Breast epithelium (tissue), 4 donors: ENCODE results near the gene TEAD1. TPM values are rescaled to one million over a fixed set of nuclear protein-coding genes. Genes with fewer than 3 reads are reported as not detected.

Experiments
- DNase-seq, 2 donors: peaks; one replicate each; pipeline ENCODE4 v3.0.0-alpha.2; 2019; ENCODE audit warnings: low spot score in 2 of 2
- H3K27ac ChIP-seq, 2 donors: fragments of 200-600 bp; sonication (generic) in 1 of 2; one replicate each; pipeline ENCODE4 v1.5.1; 2016 to 2019; ENCODE audit warnings: mild to moderate bottlenecking in 1 of 2
- H3K27me3 ChIP-seq, 2 donors: fragments of 200-600 bp; sonication (generic) in 1 of 2; one replicate each; pipeline versions ENCODE4 v1.5.1 to v1.6.0; 2017 to 2019; ENCODE audit warnings: control low read depth in 1 of 2, mild to moderate bottlenecking in 1 of 2
- H3K36me3 ChIP-seq: fragments of 200-600 bp; one replicate; pipeline ENCODE4 v1.5.1; 2019
- H3K4me1 ChIP-seq, 2 donors: fragments of 200-600 bp; sonication (generic); one replicate each; pipeline ENCODE4 v1.5.1; 2016 to 2019; ENCODE audit warnings: control low read depth in 1 of 2
- H3K4me3 ChIP-seq, 3 donors: fragments of 200-600 bp; sonication (generic); 1 replicate in 2 of 3; 2 replicates in 1 of 3; pipeline ENCODE4 v1.5.1; 2016 to 2019; ENCODE audit warnings: mild to moderate bottlenecking in 3 of 3, moderate library complexity in 2 of 3
- H3K9me3 ChIP-seq, 2 donors: fragments of 200-600 bp; sonication (generic) in 1 of 2; one replicate each; pipeline ENCODE4 v1.5.1; 2016 to 2019; ENCODE audit warnings: control low read depth in 1 of 2
- POLR2A ChIP-seq: fragments of 450-650 bp; IDR thresholded peaks from one replicate; pipeline ENCODE4 v1.6.1; 2016; ENCODE audit warnings: antibody characterized with exemption, mild to moderate bottlenecking, moderate library complexity
- POLR2AphosphoS5 ChIP-seq, 3 donors: sonication (generic); formaldehyde crosslinking; IDR thresholded peaks; one replicate each; pipeline ENCODE4 v1.6.1; 2017; ENCODE audit warnings: antibody characterized with exemption in 3 of 3
- intact Hi-C: fragments of 100-400 bp; cut with DNase I; formaldehyde crosslinking; loops from one replicate; pipeline ENCODE4 v1.15.1; 2023; ENCODE audit warnings: low total_unique reads
- total RNA-seq, 3 donors: library from RNA; depleted of rRNA; stranded (reverse); fragments of >200 nt; gene quantifications; one replicate each; pipeline ENCODE4 v1.1.0, GENCODE V29; 2016
- TF ChIP-seq, protein P1 (sequence below), 3 donors: fragments of 450-650 bp; IDR thresholded peaks; one replicate each; pipeline ENCODE4 v1.5.1; 2016 to 2017; ENCODE audit warnings: antibody characterized with exemption in 3 of 3, mild to moderate bottlenecking in 3 of 3, moderate library complexity in 3 of 3

TEAD1 gene
- total RNA-seq, 3 donors from 2014 or later: 67.8 to 110 (median 80.1) TPM

DNA sequence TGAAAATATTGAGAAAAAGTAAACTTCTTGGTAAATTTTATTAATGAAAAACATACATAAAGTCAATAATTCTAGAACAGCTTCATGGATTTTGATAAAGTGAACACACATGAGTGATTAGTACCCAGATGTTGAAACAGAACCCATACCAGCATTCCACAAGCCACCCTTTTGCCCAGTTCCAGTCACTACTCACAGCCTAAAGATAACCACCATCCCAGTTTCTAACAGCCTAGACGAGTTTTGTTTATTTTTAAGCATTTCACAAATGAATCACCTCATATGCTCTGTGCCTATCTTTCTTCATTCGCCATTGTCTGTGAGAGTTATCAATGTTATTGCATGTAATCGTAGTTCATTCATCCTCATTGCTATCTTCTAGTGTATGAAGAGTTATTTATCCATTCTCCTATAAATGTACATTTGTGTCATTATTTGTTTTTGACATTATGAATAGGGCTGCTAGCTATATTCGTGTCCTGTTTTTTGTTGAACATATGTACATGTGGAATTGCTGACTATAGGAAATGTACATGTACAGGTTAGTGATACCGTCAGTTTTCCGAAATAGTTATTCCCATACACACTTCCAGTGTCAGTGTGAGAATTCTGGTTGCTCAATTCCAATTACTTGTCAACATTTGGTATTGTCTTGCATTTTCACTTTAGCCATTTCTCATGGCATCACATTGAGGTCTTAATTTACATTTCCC lies 44.5 kb upstream of the TEAD1 start:
- TF ChIP-seq POLR2AphosphoS5 (IDR thresholded peaks at IDR 0.05): no peak
- TF ChIP-seq, protein P1, sequence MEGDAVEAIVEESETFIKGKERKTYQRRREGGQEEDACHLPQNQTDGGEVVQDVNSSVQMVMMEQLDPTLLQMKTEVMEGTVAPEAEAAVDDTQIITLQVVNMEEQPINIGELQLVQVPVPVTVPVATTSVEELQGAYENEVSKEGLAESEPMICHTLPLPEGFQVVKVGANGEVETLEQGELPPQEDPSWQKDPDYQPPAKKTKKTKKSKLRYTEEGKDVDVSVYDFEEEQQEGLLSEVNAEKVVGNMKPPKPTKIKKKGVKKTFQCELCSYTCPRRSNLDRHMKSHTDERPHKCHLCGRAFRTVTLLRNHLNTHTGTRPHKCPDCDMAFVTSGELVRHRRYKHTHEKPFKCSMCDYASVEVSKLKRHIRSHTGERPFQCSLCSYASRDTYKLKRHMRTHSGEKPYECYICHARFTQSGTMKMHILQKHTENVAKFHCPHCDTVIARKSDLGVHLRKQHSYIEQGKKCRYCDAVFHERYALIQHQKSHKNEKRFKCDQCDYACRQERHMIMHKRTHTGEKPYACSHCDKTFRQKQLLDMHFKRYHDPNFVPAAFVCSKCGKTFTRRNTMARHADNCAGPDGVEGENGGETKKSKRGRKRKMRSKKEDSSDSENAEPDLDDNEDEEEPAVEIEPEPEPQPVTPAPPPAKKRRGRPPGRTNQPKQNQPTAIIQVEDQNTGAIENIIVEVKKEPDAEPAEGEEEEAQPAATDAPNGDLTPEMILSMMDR (IDR thresholded peaks at IDR 0.05): no peak
- TF ChIP-seq POLR2A: no peak
- DNase-seq: no peak
- peaks cover 0 to 2% of the 10 kb centered on the region in 2 donors for H3K9me3 ChIP-seq
- no peaks in the 10 kb centered on the region for H3K4me1 ChIP-seq
- intact Hi-C loops: no loop called here
- H3K36me3 ChIP-seq: no peaks in the 10 kb centered on the region
- no peak overlapping the region for H3K4me3 ChIP-seq
- no peaks in the 10 kb centered on the region for H3K27me3 ChIP-seq
- H3K27ac ChIP-seq: no peak overlapping the region

DNA sequence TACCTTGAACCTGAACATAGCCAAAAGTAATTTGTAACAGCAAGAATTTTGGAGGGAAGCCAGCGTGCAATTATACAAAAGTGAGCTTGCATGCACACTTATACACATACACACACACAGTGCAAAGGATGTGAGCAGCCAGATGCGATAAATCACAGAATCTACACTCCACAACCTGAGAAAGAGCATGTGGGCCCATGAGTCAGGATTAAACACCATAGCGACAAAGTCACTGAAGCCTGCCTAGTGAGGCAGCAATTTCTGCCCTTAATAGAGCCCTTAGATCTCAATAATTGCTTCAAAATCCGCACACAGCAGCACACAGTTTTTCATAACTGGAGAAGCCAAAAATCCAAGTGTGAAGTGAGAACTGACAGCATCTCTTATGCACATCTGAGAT lies 42.6 kb upstream of the TEAD1 start:
- Histone ChIP-seq H3K27ac (no peak overlapping the region), H3K27me3 (no peaks in the 10 kb centered on the region), H3K4me1 (no peaks in the 10 kb centered on the region), H3K9me3 (no peaks in the 10 kb centered on the region), H3K36me3 (no peaks in the 10 kb centered on the region), H3K4me3 (no peak overlapping the region)
- DNase-seq: no peak
- intact Hi-C loops: no loop called here
- TF ChIP-seq POLR2A (no peak), POLR2AphosphoS5 (IDR thresholded peaks at IDR 0.05) (no peak)
- TF ChIP-seq, protein P1 (IDR thresholded peaks at IDR 0.05): no peak

DNA sequence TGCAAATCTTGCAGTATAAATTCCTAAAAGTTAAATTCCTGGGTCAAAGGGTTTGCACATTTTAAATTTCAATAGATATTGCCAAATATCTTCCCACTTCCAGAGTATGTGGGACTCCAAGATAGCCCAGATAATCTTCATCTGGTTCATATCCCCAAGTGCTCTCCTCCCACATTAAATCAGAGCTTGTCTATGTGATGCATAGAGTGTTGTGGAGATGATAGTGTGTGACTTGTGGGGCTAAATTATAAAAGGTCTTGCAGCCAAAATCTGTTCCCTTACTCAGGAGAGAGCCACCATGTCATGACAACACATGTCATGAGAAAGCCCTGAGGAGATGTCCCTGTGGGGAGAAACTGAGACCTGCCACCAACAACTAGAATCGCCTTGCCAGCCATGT lies 39.9 kb upstream of the TEAD1 start:
- DNase-seq: no peak
- H3K4me1 ChIP-seq: no peaks in the 10 kb centered on the region
- H3K36me3 ChIP-seq: no peaks in the 10 kb centered on the region
- no peaks in the 10 kb centered on the region for H3K27me3 ChIP-seq
- no peak overlapping the region for H3K27ac ChIP-seq
- intact Hi-C loops: no loop called here
- no peak for TF ChIP-seq POLR2A
- TF ChIP-seq, protein P1 (IDR thresholded peaks at IDR 0.05): no peak
- no peak for TF ChIP-seq POLR2AphosphoS5 (IDR thresholded peaks at IDR 0.05)
- no peak overlapping the region for H3K4me3 ChIP-seq
- no peaks in the 10 kb centered on the region for H3K9me3 ChIP-seq

DNA sequence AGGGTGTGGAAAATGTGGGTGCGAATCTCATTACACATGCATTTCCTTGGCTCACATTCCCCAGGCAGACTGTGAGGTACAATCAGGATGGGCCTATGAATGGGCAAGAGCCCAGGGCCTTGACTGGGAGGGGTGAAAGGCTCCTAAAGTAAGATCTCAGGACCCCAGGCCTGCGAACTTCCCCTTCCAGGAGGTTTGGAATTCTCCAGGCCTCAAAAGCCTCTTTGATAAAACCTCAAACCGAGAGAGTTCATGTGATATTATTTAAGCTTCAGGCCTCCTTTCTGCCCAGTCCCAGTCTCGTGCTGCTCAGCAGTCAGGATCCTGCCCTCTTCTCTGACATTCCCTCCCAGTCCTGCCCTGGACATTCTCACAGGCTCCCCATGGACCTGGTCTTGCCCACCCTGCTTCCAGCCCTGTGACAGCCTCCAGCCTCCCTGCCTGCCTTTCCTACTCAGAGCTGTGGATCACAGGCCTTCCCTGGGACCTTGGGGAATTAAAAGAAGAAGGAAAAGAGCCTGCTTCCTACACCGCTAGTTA lies 37.3 kb upstream of the TEAD1 start:
- H3K27ac ChIP-seq: no peak overlapping the region
- H3K4me1 ChIP-seq: no peaks in the 10 kb centered on the region
- intact Hi-C loops: no loop called here
- H3K4me3 ChIP-seq: no peak overlapping the region
- H3K27me3 ChIP-seq: no peaks in the 10 kb centered on the region
- no peaks in the 10 kb centered on the region for H3K36me3 ChIP-seq
- no peaks in the 10 kb centered on the region for H3K9me3 ChIP-seq
- DNase-seq: no peak
- TF ChIP-seq POLR2A (no peak), POLR2AphosphoS5 (IDR thresholded peaks at IDR 0.05) (no peak)
- TF ChIP-seq, protein P1 (IDR thresholded peaks at IDR 0.05): no peak

DNA sequence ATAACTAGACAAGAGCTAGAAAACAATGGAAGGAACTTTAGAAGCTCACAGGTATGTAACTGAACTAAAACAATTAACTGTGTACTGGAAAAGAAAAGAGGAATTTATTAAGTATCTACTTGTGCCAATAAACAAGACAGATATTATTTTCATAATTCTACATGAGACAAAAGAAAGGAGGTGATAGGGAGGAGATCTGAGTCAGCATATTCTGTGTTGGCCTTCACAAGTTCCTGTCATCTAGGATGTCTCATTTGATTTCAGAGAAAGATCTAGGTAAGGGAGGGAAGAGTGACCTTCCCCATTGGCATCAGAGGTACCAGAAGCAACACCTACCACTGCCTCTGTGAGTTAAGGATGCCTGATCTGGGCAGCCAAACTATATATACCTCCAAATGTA lies 34.8 kb upstream of the TEAD1 start:
- no peak overlapping the region for H3K4me3 ChIP-seq
- no peaks in the 10 kb centered on the region for H3K9me3 ChIP-seq
- no peaks in the 10 kb centered on the region for H3K36me3 ChIP-seq
- TF ChIP-seq POLR2A: no peak
- TF ChIP-seq, protein P1 (IDR thresholded peaks at IDR 0.05): no peak
- TF ChIP-seq POLR2AphosphoS5 (IDR thresholded peaks at IDR 0.05): no peak
- no peaks in the 10 kb centered on the region for H3K27me3 ChIP-seq
- no peak for DNase-seq
- intact Hi-C loops: no loop called here
- H3K27ac ChIP-seq: no peak overlapping the region
- H3K4me1 ChIP-seq: no peaks in the 10 kb centered on the region
